Cortex of kidney (tissue), 1 donor: ENCODE results near the gene DPYSL4.

ENCODE experiments used
- DNase-seq: peaks from one replicate; lab custom pipeline; 2025; lab: John Stamatoyannopoulos, UW

Gene DPYSL4

DNA sequence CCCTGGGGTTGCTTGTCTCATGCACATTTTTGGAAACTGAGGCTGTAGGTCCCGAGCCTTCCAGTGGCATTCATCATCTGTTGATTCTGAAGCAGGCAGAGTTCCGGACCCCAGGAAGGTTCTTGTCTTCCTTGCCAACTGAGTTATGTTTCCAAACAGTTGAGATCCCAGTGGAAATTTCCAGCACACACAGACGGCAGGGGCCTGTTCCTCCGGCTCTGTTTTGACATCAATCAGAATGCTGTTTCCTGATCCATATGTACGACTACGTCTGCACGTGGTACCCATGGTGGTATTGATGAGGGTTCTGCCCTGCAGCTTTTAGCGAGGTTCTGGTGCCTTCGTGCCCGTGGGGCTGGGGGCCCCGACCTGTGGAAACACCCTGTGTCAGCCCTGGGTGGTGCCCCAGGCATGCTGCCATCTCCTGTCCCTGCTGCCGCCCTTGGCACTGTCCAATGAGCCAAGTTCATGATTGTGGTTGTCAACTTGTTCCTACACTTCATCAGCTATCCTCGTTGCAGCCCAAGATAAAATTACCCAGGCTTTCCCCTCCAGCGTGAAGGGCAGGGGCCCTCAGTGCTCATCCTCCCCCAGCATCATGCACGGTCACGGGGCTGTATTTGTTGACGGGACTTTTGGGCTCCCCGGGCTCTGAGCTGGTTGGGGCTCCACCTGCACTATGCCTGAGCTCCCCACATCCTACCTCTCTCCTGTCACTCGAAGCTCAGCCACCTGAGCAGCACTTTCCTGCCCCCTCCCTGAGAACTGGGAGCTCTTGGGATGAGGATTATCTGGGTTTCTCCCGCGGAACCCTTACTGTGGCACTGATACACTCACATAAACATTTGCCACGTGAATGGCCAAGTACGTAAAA is 7.8 kb upstream of the DPYSL4 start:
- no peak for DNase-seq

DNA sequence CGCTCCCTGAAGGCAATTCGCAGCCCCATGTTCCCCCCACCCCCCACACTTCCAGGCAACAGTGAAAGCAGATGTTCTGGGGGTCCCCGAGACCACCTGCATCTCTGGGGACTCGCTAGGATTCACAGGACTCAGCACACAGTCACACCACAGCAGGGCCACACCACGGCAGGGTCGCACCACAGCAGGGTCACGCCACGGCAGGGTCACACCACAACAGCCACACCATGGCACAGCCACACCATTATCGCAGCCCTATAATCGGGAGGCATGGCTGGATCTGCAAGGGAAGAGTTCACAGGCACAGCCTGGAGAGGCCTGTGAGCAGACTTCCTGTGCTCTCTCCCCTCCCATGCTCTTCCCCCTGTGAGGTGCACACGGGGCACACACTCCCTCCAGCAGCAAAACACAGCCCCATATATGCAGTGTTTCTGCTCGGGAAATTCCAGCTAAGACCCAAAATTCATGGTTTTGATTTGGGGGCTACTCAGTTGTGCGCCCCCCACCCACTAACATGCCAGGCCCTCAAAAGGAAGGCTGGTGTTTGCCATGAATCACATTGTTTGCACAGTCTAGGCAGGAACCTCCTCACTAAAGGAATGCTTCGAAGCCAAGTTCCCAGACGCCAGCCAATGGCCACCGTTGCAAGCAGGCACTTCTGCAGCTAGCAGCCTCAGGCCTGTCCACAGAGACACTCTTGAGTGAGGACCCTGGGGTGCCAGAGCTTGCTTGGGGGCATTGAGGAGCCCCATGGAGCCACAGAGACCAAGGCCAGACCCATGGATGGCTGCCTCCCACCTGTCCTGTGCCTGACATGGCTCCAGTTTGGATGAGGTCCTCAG is 7.0 kb upstream of the DPYSL4 start:
- DNase-seq, result no peak

DNA sequence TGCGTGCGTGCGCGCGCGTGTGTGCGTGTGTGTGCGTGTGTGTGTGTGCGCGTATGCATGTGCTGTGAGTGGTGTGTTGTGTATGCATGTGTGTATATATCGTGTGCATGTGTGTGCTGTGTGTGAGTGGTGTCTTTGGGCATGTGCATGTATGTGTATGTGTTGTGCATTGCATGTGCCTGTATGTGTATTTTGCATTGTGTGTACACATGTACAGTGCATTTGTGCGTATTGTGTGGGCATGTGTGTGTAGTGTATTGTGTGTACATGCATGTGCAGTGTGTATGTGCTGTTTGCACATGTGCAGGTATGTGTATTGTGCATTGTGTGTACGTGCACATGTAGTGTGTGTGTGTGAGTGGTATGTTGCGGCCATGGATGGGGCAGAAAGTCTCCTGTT is 6.0 kb upstream of the DPYSL4 start:
- no peak for DNase-seq

DNA sequence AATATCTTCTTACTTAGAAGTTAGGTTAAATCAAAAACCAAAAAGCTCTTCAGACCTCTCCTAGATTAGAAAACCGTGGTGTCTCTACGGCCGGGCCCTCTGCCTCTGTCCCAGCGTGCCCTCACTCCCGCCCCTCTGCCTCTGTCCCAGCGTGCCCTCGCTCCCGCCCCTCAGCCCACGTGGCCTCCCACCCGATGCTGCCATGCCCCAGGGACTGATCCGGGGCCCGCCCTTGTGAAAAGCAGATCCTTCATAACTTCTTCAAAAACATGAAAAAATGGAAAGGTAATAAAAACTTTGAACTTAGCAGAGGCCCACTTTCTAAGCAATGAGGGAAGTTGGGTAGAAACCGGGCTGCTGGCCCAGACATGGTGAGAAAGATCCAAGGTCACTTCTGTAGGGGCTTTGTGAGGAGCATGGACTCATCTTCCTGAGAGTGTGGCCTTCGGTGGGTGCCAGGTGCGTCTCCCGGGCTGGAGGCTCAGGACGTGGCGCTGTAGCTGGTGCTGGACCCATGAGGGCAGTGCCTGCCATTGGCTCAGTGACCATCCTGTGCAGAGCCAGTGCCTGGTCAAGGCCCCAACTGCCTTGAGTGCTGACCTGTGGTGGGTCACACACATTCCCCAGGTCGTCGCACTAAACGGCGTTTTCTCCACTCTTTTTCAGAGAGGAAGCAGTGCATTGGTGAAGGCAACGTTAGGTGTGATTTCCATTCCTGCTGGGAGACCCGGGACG is 4.9 kb upstream of the DPYSL4 start:
- no peak for DNase-seq

DNA sequence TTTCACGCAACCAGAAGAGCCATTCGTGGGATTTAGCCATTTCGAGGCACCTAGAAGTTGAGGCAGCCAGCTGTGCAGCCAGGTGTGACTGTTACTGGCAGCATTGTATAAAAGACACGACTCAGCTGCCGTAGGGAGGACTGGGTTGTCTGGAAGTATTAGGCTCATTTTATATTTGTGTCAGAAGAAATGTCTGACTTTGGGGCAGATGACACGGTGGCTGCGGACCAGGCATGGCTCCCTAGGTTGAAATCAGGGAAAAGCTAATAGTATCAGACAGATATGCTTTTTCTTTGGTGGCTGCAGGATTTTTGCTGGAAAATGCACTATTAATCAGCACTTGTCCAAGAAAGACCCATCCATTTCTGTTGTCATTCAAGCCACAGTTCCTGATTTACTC is 4.2 kb upstream of the DPYSL4 start:
- no peak for DNase-seq

DNA sequence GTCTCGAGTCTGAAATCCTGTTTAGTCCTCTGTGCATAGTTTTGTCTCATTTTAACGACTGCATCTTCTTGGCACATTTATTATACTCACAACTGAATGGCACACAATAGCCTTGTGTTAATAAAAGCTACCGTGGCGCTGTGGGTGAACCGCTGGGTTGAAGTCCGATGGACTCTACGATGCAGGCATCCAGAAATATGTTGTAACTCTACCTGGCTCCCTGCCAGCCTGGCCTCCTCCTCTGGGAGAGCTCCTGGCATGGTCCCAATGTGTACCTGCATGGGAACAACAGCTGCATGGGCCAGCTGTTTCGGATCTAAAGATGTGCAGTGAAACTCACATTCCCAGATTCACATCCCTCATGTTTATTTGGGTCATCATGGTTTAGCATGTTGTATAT is 3.7 kb upstream of the DPYSL4 start:
- DNase-seq, result no peak

DNA sequence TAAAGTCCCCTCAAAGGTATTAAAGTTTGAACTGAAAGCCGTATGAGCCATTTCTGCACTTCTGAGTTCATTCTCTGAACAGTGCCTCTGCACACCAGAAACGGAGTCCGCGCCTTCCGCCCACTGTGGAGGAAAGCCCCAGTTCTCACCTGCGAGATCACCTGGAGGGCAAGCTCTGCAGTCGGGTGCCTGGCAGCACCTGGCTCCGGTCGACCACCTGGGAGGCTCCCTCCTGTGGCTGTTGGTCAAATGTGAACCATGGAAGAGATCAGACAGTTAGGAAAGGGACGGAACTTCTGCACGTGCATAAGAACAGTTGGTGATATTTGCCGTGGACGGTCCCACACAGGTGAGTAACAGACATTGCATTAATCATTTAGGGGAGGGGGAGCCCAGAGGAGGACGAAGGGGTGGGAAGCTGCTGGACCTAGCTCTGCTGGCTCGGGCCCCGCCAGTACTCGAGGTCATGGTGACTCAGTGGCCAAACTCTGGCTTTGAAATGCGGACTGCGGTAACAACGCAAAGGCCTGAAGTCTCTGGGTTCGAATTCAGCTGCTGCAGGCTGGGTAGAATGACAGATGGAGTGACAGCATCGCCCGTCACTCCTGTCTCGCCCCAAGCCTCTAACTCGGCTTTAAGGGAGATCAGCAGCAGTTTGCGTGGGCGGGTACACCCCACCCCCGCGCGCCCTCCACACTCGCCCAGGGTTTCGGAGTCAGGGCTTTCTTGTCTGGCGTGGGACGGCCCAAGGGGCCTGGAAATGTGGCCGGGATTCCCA is 1.7 kb upstream of the DPYSL4 start:
- no peak for DNase-seq

DNA sequence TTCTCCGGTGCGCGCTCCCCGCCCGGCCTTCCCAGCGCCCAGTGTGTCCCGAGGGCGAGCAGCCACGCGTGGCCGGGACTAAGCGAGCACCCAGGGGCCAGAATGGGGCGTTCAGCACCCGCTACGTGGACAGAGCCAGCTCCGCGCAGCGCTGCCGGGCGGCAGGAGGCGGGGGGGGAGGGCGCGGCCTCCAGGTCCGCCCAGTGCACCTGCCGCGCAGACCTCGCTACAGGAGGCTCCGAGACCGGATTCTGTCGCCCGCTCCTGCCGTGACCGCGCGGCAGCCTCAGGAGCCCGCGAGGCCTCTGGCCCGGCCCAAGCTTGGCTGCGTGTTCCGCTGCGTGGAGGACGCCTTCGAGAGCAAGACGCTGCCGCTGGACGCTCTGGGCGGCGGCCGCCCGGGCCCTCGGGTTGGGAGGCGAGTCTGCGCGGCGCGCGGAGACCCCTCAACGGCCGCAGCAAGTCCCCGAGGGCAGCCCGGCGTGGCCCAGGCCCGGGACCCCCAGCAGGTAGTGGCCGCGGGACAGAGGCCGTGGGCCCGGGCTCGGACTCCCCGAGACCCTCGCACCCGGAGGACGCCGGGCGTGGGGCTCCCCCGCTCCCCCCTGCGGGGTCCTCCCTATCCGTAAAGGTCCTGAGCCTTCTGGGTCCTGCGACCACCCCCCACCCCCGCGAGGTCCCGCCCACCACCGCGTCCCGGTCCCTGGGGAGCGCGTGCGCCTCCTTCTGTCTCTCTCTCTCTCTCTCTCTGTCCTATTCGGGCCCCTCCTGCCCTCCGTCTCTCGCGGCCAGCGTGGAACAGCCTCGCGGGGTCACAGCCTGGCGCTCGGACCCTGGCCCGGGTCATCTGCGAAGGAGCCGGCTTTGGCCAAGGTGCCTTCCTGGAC is 904 bp upstream of the DPYSL4 start:
- DNase-seq, result no peak

DNA sequence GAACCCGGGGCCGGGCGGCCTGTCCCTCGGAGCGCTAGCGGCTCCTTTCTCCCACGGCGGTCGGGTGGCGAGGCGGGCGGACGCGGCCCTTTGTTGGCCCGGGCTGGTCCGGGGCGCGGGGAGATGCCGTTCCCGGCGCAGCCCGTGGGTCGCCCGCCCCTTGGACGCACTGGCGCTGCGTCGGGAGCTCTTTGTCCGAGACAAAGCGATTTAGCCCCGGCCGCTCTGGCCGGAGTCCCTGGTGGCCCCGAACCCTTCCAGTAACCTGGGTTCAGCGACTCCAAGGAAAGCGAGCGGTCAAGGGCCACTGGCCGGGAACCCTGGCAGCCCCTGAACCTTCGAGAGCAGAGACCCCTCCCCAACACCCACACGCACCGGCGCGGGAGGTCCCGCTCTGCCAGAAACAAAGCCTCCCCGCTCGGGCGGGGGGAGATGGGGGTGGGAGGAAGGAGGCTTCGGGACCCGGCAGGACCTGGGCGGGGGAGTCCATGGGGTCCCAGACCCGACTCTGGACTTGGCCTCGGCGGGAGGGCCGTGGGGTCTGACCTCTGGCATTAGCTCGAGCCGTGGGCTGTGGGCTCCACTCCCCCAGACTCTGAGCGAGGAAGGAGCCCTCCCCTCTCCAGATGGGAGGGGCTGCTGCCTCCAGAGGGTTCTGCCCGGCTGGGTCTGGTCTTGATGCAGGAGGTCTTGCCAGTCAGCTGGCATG is 836 bp downstream of the DPYSL4 start:
- no peak for DNase-seq

DNA sequence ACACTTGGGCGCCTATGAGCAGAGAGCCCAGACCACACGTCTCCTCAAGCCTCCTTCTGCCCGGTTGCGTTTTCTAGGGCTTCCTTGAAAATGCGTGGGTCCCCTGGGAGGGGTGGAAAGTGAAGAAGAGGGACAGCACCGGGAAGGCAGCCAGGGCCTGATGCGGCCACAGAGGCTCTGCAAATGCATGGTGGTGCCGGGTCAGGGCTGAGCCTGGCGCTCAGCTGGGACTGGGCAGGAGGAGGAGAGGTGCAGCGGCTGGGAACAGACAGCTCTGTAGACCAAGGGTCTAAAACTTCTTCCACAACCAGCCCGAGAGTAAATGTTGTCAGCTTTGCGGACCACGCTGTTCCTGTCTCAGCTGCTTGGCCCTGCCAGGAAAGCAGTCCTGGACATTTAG is 1.6 kb downstream of the DPYSL4 start:
- no peak for DNase-seq

DNA sequence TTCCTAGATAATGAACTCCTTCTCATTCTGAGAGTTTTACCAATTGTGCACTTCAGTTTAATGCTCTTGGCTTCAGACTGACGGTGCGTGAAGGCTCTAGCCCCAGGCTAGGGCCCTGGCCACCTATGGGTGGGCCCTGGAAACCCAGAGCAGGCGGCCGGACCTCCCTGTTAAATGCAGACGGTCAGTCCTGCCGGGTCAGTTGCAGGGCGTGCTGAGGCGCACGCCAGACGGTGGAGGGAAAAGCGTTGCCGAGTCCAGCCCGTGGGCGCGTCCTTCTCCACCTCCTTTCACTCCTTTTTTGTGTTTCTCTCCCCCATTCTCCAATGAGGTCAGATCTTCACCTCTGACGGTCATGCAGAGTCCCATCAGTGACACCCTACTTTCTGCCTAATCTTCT is 2.3 kb downstream of the DPYSL4 start:
- no peak for DNase-seq

DNA sequence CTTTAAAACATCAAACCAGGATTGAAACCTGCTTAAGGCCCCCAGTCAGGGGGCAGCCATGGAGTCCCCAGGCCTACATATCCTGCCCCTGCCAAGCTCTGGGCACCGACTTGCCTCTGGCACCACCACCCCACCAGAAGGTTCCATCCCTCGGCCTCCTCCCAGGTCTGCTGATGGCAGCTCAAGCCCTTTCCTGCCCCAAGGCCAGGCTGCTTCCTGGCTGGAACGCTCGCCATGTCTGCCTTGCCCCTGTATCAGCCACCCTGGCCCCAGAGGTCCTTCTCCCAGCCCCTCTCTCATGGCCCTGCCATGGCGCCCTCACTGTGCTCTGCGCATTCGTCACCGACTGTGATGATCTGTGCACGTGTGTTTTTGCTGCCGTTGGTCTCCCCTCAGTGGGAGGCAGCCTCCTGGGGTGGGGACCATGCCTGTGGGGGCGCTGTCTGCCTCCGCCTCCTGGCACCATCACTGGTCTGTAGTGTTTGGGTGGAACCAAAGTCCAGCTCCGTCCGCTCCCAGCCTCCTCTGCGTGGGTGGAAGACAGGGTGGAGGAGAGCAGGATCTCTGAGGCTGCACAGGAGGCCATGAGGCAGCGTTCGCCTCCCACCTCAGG is 3.2 kb downstream of the DPYSL4 start:
- no peak for DNase-seq

DNA sequence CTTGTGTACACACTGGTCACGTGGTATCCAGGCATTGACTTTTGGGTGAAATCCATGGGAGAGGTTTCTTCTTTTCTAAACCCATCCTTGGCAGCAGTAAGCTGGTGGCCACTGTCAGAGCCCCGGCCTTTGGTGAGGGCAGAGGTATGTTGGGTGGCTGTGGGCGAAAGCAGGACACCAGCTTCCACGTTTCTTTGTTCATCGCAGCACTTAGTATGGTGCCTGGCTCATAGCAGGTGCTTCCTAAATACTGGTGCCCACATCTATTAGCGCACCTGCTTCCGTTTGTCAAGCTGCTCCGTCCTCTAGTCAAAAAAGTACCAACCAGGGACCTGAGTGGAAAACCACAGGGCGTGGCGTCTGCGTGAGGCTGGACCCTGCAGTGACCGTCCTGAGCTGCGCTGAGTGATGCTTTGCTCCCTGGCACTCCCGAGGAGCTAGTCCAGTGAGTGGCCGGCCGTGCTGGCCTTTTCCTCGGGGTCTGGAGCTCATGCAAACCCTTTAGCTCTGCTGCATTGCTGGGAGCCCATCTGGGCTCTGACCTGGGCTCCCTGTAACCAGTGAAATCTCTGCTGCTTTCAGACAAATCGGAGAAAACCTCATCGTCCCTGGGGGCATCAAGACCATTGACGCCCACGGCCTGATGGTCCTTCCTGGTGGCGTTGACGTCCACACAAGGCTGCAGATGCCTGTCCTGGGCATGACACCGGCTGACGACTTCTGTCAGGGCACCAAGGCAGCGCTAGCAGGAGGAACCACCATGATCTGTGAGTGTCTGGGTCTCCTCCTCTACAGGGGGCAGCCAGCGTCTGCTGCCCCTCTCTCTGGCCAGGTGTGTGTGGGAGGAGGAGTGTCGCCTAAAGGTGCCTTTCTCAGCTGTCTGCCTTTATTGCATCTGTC is 5.6 kb downstream of the DPYSL4 start:
- no peak for DNase-seq

DNA sequence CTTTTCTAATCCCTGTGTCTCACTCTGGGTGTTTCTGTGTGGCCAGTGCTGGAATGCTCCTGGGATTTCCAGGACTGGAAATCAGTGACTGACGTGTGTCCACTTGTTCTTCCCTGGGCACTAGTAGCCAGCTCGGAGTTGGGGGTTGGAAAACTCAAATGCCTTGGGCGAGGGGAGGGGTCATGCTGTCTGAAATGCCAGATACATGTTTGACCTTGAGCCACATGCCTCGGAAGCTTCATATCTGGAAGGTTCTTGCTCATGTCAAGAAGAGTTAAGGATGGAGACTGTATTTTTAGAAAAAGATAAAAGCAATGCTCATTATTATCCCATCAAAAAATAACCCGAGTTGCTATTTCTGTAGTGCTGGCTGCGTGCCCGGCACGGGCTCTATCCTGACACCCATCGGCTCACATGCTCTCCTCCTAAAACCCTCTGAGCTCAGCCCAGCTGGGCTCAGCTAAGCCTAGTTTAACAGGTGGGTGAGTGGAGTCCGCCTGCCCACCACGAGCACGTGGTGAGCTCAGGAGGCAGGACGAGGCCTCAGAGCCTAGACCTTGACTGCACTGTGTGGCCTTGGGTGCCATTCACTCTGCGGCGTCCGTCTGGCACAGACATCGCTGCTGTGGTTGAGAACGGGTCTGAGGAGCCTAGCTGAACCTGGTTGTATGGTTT is 6.4 kb downstream of the DPYSL4 start:
- no peak for DNase-seq

DNA sequence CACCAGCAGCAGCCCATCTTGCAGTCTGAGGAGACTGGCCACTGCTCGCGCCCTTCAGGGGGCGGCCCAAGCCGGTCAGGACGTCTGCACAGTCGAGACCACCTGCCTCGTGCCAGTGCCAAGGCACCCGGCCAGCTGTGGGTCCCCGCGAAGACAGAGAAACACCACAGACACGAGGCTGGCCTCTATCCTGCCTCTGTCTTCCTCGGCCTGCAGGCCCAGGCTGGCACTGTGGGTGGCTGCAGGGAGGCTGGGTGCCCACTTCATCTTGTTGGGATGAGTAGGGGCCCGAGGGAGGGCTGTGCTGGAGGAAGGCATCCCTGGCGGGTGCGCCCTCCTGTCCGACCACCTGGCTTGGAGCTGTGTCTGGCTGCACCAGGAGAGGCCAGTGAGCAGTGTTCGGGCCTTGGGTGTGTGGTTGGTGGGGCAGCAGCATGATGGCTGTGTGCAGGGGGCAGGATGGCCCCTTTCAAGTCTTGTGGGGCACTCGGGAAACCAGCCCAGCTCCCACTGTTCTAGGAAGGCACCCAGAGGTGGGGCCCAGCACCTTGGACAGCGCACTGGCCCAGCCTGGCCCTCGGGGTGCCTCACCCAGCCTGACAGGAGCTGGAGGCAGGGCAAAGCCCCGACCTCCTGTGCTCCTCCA is 7.3 kb downstream of the DPYSL4 start:
- DNase-seq, result no peak

DNA sequence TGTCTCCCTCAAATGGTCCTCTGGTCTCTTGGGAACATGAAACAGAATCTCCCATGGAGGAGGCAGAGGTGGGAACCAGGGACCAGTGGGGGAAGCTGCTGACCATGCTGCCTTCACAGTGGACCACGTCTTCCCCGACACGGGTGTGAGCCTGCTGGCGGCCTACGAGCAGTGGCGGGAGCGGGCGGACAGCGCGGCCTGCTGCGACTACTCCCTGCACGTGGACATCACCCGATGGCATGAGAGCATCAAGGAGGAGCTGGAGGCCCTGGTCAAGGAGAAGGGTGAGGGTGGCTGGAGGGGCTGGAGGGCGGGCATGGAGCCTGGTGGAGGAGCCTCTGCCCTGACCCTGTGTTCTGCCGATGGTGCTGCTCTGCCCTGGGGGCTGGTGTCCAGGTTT is 8.0 kb downstream of the DPYSL4 start:
- DNase-seq, result no peak

DNA sequence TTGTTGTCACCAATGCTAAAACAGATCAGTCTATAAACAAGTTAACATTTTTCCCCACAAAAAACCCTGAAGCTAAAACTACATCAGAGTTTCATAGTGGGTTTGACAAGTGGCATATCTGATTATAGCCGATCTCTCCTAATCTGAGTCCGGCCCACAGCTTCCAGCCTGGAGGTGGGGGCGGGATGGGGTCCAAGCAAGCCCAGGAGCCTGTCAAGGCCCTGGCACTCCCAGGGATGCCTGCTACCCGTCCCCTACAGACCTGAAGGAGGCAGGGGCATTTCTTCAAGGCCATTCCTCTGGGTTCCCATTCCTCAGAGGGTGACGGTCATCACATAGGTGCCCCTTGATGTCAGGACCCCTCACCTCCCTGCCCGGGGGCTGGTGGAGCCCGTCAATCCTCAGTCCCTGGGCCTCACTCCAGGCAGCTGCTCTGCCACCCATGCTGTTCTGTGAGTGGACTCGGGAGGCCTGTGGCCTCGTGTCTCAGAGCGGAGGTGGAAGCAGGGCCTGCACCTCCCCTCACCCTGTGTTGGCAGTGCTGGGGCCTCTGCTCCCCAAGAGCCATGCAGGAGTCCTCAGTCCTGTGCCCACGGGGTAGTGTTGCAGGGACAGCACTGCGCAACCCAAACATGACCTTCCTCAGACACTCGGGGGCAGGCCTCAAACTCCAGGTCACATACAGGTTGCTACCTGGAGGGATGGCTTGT is 8.8 kb downstream of the DPYSL4 start:
- DNase-seq, result no peak
